Measurements from ENCODE around the gene CREBBP. TPM values are rescaled to one million over a fixed set of nuclear protein-coding genes. Genes with fewer than 3 reads are reported as not detected.

CREBBP gene
- total and polyA plus RNA-seq, 2 donors from 2014 or later, result 5.9 to 74.6 TPM

GRCh38 chr16:3785413-3785812 lies 95.1 kb downstream of the CREBBP start:
- peaks cover 10 to 37% (median 13%) of the 10 kb centered on the region in 3 donors for H3K36me3 ChIP-seq (ENCODE audit: control insufficient read depth in 2 of 3, insufficient read depth in 3 of 3, low read length in 3 of 3)
- intact Hi-C loops (cut with DNase I), result no loop called here

GRCh38 chr16:3783516-3783915 lies 97.0 kb downstream of the CREBBP start:
- no peaks in the 10 kb centered on the region for H3K9me3 ChIP-seq (ENCODE audit: control insufficient read depth in 2 of 3, insufficient read depth in 1 of 3, low read length in 3 of 3)
- H3K4me3 ChIP-seq (ENCODE audit: low read length in 3 of 3), result no peak overlapping the region
- DNase-seq, result no peak
- H3K27ac ChIP-seq (ENCODE audit: low read depth in 2 of 2, low read length in 2 of 2), result no peak overlapping the region
- no peak for FAIRE-seq
- H3K9ac ChIP-seq (ENCODE audit: low read length in 3 of 3), result no peak overlapping the region
- no peak for TF ChIP-seq CTCF (IDR thresholded peaks at IDR 0.05; ENCODE audit: borderline replicate concordance, extremely low read depth, insufficient read depth)
- peaks cover 6 to 43% (median 20%) of the 10 kb centered on the region in 3 donors for H3K36me3 ChIP-seq (ENCODE audit: control insufficient read depth in 2 of 3, insufficient read depth in 3 of 3, low read length in 3 of 3)
- intact Hi-C loops (cut with DNase I), result no loop called here
- no peaks in the 10 kb centered on the region for H3K27me3 ChIP-seq (ENCODE audit: control insufficient read depth, insufficient read depth, low read length)
- peaks cover 0 to 2% (median 0%) of the 10 kb centered on the region in 3 donors for H3K4me1 ChIP-seq (ENCODE audit: control insufficient read depth in 2 of 3, insufficient read depth in 2 of 3, low read depth in 1 of 3, low read length in 3 of 3)

More at GRCh38 chr16:3785413-3785812, 95.1 kb downstream of the CREBBP start:
- TF ChIP-seq CTCF (IDR thresholded peaks at IDR 0.05; ENCODE audit: borderline replicate concordance, extremely low read depth, insufficient read depth), result no peak
- Histone ChIP-seq H3K4me1 (ENCODE audit: control insufficient read depth in 2 of 3, insufficient read depth in 2 of 3, low read depth in 1 of 3, low read length in 3 of 3) (peaks cover 0 to 2% (median 0%) of the 10 kb centered on the region in 3 donors), H3K9me3 (ENCODE audit: control insufficient read depth in 2 of 3, insufficient read depth in 1 of 3, low read length in 3 of 3) (no peaks in the 10 kb centered on the region), H3K27me3 (ENCODE audit: control insufficient read depth, insufficient read depth, low read length) (no peaks in the 10 kb centered on the region), H3K4me3 (ENCODE audit: low read length in 3 of 3) (no peak overlapping the region), H3K9ac (ENCODE audit: low read length in 3 of 3) (no peak overlapping the region), H3K27ac (ENCODE audit: low read depth in 2 of 2, low read length in 2 of 2) (no peak overlapping the region)
- DNase-seq (no peak), FAIRE-seq (no peak)

GRCh38 chr16:3782566-3782965 lies 97.9 kb downstream of the CREBBP start:
- TF ChIP-seq CTCF (IDR thresholded peaks at IDR 0.05; ENCODE audit: borderline replicate concordance, extremely low read depth, insufficient read depth), result no peak
- Histone ChIP-seq H3K4me3 (ENCODE audit: low read length in 3 of 3) (no peak overlapping the region), H3K9ac (ENCODE audit: low read length in 3 of 3) (no peak overlapping the region), H3K27me3 (ENCODE audit: control insufficient read depth, insufficient read depth, low read length) (no peaks in the 10 kb centered on the region), H3K4me1 (ENCODE audit: control insufficient read depth in 2 of 3, insufficient read depth in 2 of 3, low read depth in 1 of 3, low read length in 3 of 3) (peaks cover 0 to 2% (median 0%) of the 10 kb centered on the region in 3 donors), H3K36me3 (ENCODE audit: control insufficient read depth in 2 of 3, insufficient read depth in 3 of 3, low read length in 3 of 3) (peaks cover 6 to 53% (median 27%) of the 10 kb centered on the region in 3 donors), H3K9me3 (ENCODE audit: control insufficient read depth in 2 of 3, insufficient read depth in 1 of 3, low read length in 3 of 3) (no peaks in the 10 kb centered on the region), H3K27ac (ENCODE audit: low read depth in 2 of 2, low read length in 2 of 2) (no peak overlapping the region)
- FAIRE-seq (no peak), DNase-seq (no peak)
- intact Hi-C loops (cut with DNase I), result no loop called here

GRCh38 chr16:3781421-3781820 lies 99.1 kb downstream of the CREBBP start:
- TF ChIP-seq CTCF (IDR thresholded peaks at IDR 0.05; ENCODE audit: borderline replicate concordance, extremely low read depth, insufficient read depth), result no peak
- H3K4me1 ChIP-seq (ENCODE audit: control insufficient read depth in 2 of 3, insufficient read depth in 2 of 3, low read depth in 1 of 3, low read length in 3 of 3), result peaks cover 0 to 2% (median 0%) of the 10 kb centered on the region in 3 donors
- no peak overlapping the region for H3K9ac ChIP-seq (ENCODE audit: low read length in 3 of 3)
- intact Hi-C loops (cut with DNase I), result no loop called here
- no peaks in the 10 kb centered on the region for H3K9me3 ChIP-seq (ENCODE audit: control insufficient read depth in 2 of 3, insufficient read depth in 1 of 3, low read length in 3 of 3)
- H3K27me3 ChIP-seq (ENCODE audit: control insufficient read depth, insufficient read depth, low read length), result no peaks in the 10 kb centered on the region
- DNase-seq (no peak), FAIRE-seq (no peak)
- no peak overlapping the region for H3K4me3 ChIP-seq (ENCODE audit: low read length in 3 of 3)
- peaks cover 6 to 55% (median 28%) of the 10 kb centered on the region in 3 donors for H3K36me3 ChIP-seq (ENCODE audit: control insufficient read depth in 2 of 3, insufficient read depth in 3 of 3, low read length in 3 of 3)
- no peak overlapping the region for H3K27ac ChIP-seq (ENCODE audit: low read depth in 2 of 2, low read length in 2 of 2)

All from kidney (tissue), 14 donors.